ENCODE data around the gene MED16. TPM values are rescaled to one million over a fixed set of nuclear protein-coding genes. Genes with fewer than 3 reads are reported as not detected.

The MED16 gene
- total RNA-seq, 1 experiment from 2014 or later = 83.1 TPM

DNA sequence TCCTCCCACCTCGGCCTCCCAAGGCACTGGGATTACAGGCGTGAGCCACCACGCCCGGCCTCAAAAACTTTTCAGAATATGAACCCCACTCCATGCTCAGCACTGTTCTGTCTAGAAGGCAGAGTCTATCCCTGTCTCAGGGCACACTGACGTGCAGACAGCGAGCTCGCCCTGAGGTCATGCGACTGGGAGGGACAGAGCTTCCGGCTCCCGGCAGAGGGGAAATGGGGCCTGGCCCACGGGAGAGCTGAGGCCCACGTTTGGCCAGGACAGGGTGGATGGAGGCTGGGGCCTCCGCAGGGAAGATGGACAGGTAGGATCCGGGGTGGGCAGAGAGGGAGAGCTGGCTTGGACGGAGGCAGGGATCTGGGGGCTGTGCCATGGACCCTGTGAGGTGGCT lies 68.1 kb downstream of the MED16 start:
- no CpG with 5 or more reads among the region's 15 CpGs for WGBS (ENCODE audit: extremely low coverage, insufficient read length, low lambda C conversion rate)
- Histone ChIP-seq H3T11ph (ENCODE audit: low read length) (no peak overlapping the region), H3K9me3 (ENCODE audit: control insufficient read depth, low read depth, low read length) (no peaks in the 10 kb centered on the region), H3K18ac (ENCODE audit: insufficient read length, low read depth, low read length) (no peak overlapping the region), H3K4ac (ENCODE audit: low read depth, low read length) (no peak overlapping the region), H2BK12ac (ENCODE audit: insufficient read length, low read depth, low read length) (no peak overlapping the region), H4K5ac (ENCODE audit: insufficient read length, low read depth, low read length) (no peak overlapping the region), H2BK120ac (ENCODE audit: low read depth, low read length, poor library complexity, severe bottlenecking) (no peak overlapping the region), H2BK5ac (ENCODE audit: insufficient read length, low read length) (no peak overlapping the region), H3K27me3 (ENCODE audit: insufficient read depth, low read length) (no peaks in the 10 kb centered on the region), H3K23ac (ENCODE audit: insufficient read length, low read depth, low read length) (no peak overlapping the region), H4K91ac (ENCODE audit: insufficient read length, low read depth, low read length) (no peak overlapping the region), H3K79me2 (ENCODE audit: insufficient read depth, low read length) (no peaks in the 10 kb centered on the region), H2AFZ (ENCODE audit: low read length) (no peak overlapping the region), H3K79me1 (ENCODE audit: insufficient read depth, low read depth, low read length, poor library complexity, severe bottlenecking) (no peaks in the 10 kb centered on the region), H3K9ac (ENCODE audit: extremely low read depth, insufficient read length, low read length) (no peak overlapping the region), H4K20me1 (ENCODE audit: control insufficient read depth, insufficient read depth, insufficient read length) (no peaks in the 10 kb centered on the region), H3K4me2 (ENCODE audit: insufficient read depth, insufficient read length, low read length) (no peak overlapping the region), H2BK15ac (ENCODE audit: low read depth, low read length) (no peak overlapping the region), H2BK20ac (ENCODE audit: low read depth, low read length, poor library complexity, severe bottlenecking) (no peak overlapping the region), H2AK5ac (ENCODE audit: insufficient read length, low read length) (no peak overlapping the region), H3K23me2 (ENCODE audit: insufficient read length, low read depth, low read length, poor library complexity, severe bottlenecking) (no peaks in the 10 kb centered on the region), H3K27ac (ENCODE audit: insufficient read length, low read depth, low read length) (no peak overlapping the region), H3K4me1 (ENCODE audit: insufficient read depth, low read length) (no peaks in the 10 kb centered on the region; the same call in 1 of the 2 replicates), H3K56ac (ENCODE audit: insufficient read length, low read depth, low read length) (no peak overlapping the region), H4K8ac (replicated peaks; ENCODE audit: insufficient read length, low read depth, low read length) (no peak overlapping the region), H3K14ac (ENCODE audit: insufficient read depth, low read length) (no peak overlapping the region)
- Mint-ChIP-seq H3K9me3 (no peaks in the 10 kb centered on the region), H3K4me1 (peaks cover 7 to 14% of the 10 kb centered on the region in 2 experiments), H3K27me3 (ENCODE audit: low read depth) (peaks cover 5% of the 10 kb centered on the region), H3K36me3 (ENCODE audit: insufficient read depth in 1 of 3, low read depth in 3 of 3) (peaks cover 0 to 2% (median under 1%) of the 10 kb centered on the region in 3 experiments; a peak in 3 of 7 replicates), H3K4me3 (no peak overlapping the region), H3K27ac (no peak overlapping the region)
- no peak for DNase-seq
- TF ChIP-seq, protein P1, sequence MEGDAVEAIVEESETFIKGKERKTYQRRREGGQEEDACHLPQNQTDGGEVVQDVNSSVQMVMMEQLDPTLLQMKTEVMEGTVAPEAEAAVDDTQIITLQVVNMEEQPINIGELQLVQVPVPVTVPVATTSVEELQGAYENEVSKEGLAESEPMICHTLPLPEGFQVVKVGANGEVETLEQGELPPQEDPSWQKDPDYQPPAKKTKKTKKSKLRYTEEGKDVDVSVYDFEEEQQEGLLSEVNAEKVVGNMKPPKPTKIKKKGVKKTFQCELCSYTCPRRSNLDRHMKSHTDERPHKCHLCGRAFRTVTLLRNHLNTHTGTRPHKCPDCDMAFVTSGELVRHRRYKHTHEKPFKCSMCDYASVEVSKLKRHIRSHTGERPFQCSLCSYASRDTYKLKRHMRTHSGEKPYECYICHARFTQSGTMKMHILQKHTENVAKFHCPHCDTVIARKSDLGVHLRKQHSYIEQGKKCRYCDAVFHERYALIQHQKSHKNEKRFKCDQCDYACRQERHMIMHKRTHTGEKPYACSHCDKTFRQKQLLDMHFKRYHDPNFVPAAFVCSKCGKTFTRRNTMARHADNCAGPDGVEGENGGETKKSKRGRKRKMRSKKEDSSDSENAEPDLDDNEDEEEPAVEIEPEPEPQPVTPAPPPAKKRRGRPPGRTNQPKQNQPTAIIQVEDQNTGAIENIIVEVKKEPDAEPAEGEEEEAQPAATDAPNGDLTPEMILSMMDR (conservative IDR thresholded peaks at IDR 0.05) = no peak

Data from H9 (cell line).